Astrocyte (in vitro differentiated cells and primary cell): ENCODE results near the gene TFF3. TPM values are rescaled to one million over a fixed set of nuclear protein-coding genes. Genes with fewer than 3 reads are reported as not detected.
A peak's percentile ranks its signal among the peaks of the same experiment; 100 is the strongest.

Source experiments
- DNase-seq: peaks from one replicate; pipeline ENCODE4 v3.0.0-alpha.2; 2010; ENCODE audit warnings: low read depth
- FAIRE-seq: peaks from 2 replicates; lab custom pipeline; 2011; peaks lifted over from hg19 to GRCh38; lab: Jason Lieb, UNC
- H2AFZ ChIP-seq: 2 replicates; pipeline ENCODE4 v1.6.0; 2012; ENCODE audit warnings: low read depth, low read length, inconsistent platforms
- H3K27ac ChIP-seq: 2 replicates; pipeline ENCODE4 v1.5.1; 2011; ENCODE audit warnings: low read depth, low read length, inconsistent platforms
- H3K27me3 ChIP-seq: 2 replicates; pipeline ENCODE4 v1.6.0; 2011; ENCODE audit warnings: low read length, inconsistent platforms; ENCODE audit not compliant: insufficient read depth
- H3K36me3 ChIP-seq: 2 replicates; pipeline ENCODE4 v1.5.1; 2011; ENCODE audit warnings: low read length, inconsistent platforms; ENCODE audit not compliant: insufficient read depth
- H3K4me1 ChIP-seq: 2 replicates; pipeline ENCODE4 v1.5.1; 2011; ENCODE audit warnings: low read length, inconsistent platforms; ENCODE audit not compliant: insufficient read depth
- H3K4me2 ChIP-seq: 2 replicates; pipeline ENCODE4 v1.6.0; 2012; ENCODE audit warnings: low read length, inconsistent platforms
- H3K4me3 ChIP-seq: 2 replicates; pipeline ENCODE4 v1.5.1; 2011; ENCODE audit warnings: low read depth, mild to moderate bottlenecking, low read length, inconsistent platforms; ENCODE audit not compliant: insufficient read depth
- H3K79me2 ChIP-seq: 2 replicates; pipeline ENCODE4 v1.6.0; 2012; ENCODE audit warnings: mild to moderate bottlenecking, low read length, inconsistent platforms; ENCODE audit not compliant: insufficient read depth
- H3K9ac ChIP-seq: 2 replicates; pipeline ENCODE4 v1.6.0; 2012; ENCODE audit warnings: mild to moderate bottlenecking, low read length, inconsistent platforms
- H3K9me3 ChIP-seq: 2 replicates; pipeline ENCODE4 v1.5.1; 2012; ENCODE audit warnings: low read depth, mild to moderate bottlenecking, low read length, inconsistent platforms; ENCODE audit not compliant: insufficient read depth
- H4K20me1 ChIP-seq: 2 replicates; pipeline ENCODE4 v1.6.0; 2012; ENCODE audit warnings: low read length, inconsistent platforms; ENCODE audit not compliant: insufficient read depth
- H3K27ac Mint-ChIP-seq: one replicate; pipeline ENCODE4 v1.8.0; 2021; ENCODE audit warnings: mild to moderate bottlenecking, mixed read lengths; ENCODE audit not compliant: unreplicated experiment
- H3K27me3 Mint-ChIP-seq: one replicate; pipeline ENCODE4 v1.8.0; 2021; ENCODE audit warnings: low read depth, mixed read lengths; ENCODE audit not compliant: unreplicated experiment
- H3K36me3 Mint-ChIP-seq: one replicate; pipeline ENCODE4 v1.8.0; 2021; ENCODE audit warnings: low read depth, mixed read lengths; ENCODE audit not compliant: unreplicated experiment
- H3K4me1 Mint-ChIP-seq: one replicate; pipeline ENCODE4 v1.8.0; 2021; ENCODE audit warnings: low read depth, mixed read lengths; ENCODE audit not compliant: unreplicated experiment
- H3K4me3 Mint-ChIP-seq: one replicate; pipeline ENCODE4 v1.8.0; 2021; ENCODE audit warnings: mild to moderate bottlenecking, moderate library complexity, mixed read lengths; ENCODE audit not compliant: unreplicated experiment
- H3K9me3 Mint-ChIP-seq: one replicate; pipeline ENCODE4 v1.8.0; 2021; ENCODE audit warnings: mild to moderate bottlenecking, mixed read lengths; ENCODE audit not compliant: unreplicated experiment
- CTCF ChIP-seq: IDR thresholded peaks from 2 replicates; pipeline ENCODE4 v1.5.1; 2011; ENCODE audit warnings: low read depth, mild to moderate bottlenecking, inconsistent platforms, low read length, moderate library complexity; ENCODE audit not compliant: insufficient read depth
- EZH2 ChIP-seq: IDR thresholded peaks from 2 replicates; pipeline ENCODE4 v1.6.1; 2012; ENCODE audit warnings: mild to moderate bottlenecking, low read length, inconsistent platforms; ENCODE audit not compliant: insufficient read depth
- total RNA-seq: library from RNA; stranded (reverse); gene quantifications from 2 replicates; pipeline ENCODE4 v1.2.1, GENCODE V29; 2021

Gene TFF3
- total RNA-seq, 1 donor from 2014 or later, result not detected

DNA sequence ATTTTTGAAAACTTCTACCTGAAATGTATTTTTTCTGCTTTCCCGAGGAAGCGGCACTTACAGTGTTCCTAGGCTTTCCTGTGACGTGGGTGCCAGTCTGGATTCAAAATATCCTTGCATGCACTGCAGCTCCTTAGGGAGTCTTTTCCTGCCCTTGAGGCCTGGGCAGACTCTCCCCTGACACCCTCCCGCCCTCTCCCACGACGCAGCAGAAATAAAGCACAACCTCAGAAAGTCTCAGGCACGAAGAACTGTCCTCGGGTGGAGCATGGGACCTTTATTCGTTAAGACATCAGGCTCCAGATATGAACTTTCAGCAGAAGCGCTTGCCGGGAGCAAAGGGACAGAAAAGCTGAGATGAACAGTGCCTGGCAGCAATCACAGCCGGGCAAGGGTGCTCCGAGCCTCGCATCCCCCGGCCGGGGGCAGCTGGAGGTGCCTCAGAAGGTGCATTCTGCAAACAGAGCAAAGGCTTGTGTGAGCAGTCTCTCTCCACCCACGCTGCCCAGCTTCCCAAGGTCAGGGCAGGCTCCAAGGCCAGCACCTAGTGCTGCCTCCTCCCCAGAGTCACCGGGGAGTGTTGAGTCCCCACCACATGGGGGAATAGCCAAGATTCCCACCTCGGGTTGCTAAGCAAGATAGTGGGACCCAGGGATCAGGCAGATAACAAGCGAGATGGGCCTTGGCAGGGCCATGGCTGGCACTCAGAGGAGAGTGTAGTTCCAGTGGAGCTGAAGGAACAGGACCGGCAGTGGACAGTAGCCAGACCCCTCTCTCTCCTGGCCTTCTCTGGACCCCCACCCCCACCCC lies 3.2 kb downstream of the TFF3 start:
- Histone ChIP-seq H3K4me3 (no peak overlapping the region), H3K4me1 (peaks cover 3% of the 10 kb centered on the region), H3K27ac (no peak overlapping the region), H3K9ac (no peak overlapping the region), H3K9me3 (no peaks in the 10 kb centered on the region), H3K27me3 (peaks cover 14% of the 10 kb centered on the region), H3K79me2 (no peaks in the 10 kb centered on the region), H4K20me1 (no peaks in the 10 kb centered on the region), H3K4me2 (no peak overlapping the region), H2AFZ (no peak overlapping the region), H3K36me3 (no peaks in the 10 kb centered on the region)
- Mint-ChIP-seq H3K36me3 (no peaks in the 10 kb centered on the region), H3K4me1 (peaks cover 8% of the 10 kb centered on the region), H3K27me3 (peaks cover 57% of the 10 kb centered on the region), H3K4me3 (no peak overlapping the region), H3K27ac (no peak overlapping the region), H3K9me3 (no peaks in the 10 kb centered on the region)
- FAIRE-seq (no peak), DNase-seq (no peak)
- no peak for TF ChIP-seq EZH2
- TF ChIP-seq CTCF, result no peak

GRCh38 chr21:42311160-42311559 lies 4.0 kb downstream of the TFF3 start:
- Histone ChIP-seq H3K4me2 (no peak overlapping the region), H3K36me3 (no peaks in the 10 kb centered on the region), H3K27ac (no peak overlapping the region), H3K9ac (no peak overlapping the region), H3K4me1 (peaks cover 3% of the 10 kb centered on the region), H3K79me2 (no peaks in the 10 kb centered on the region), H4K20me1 (no peaks in the 10 kb centered on the region), H3K27me3 (peaks cover 14% of the 10 kb centered on the region), H3K9me3 (no peaks in the 10 kb centered on the region), H3K4me3 (no peak overlapping the region), H2AFZ (no peak overlapping the region)
- Mint-ChIP-seq H3K27ac (no peak overlapping the region), H3K4me1 (peaks cover 7% of the 10 kb centered on the region), H3K36me3 (no peaks in the 10 kb centered on the region), H3K4me3 (no peak overlapping the region), H3K9me3 (no peaks in the 10 kb centered on the region), H3K27me3 (peaks cover 58% of the 10 kb centered on the region)
- TF ChIP-seq CTCF (no peak), EZH2 (no peak)
- DNase-seq, result no peak
- FAIRE-seq, result no peak

GRCh38 chr21:42310411-42311001 lies 4.7 kb downstream of the TFF3 start:
- H3K27ac Mint-ChIP-seq, result peak overlapping the region; percentile 59
- H3K36me3 Mint-ChIP-seq, result no peaks in the 10 kb centered on the region
- peaks cover 5% of the 10 kb centered on the region for H3K4me1 Mint-ChIP-seq
- Histone ChIP-seq H3K4me3 (no peak overlapping the region), H3K27me3 (peaks cover 14% of the 10 kb centered on the region), H3K79me2 (no peaks in the 10 kb centered on the region), H4K20me1 (no peaks in the 10 kb centered on the region), H3K36me3 (no peaks in the 10 kb centered on the region), H3K9me3 (no peaks in the 10 kb centered on the region), H3K27ac (no peak overlapping the region), H2AFZ (no peak overlapping the region), H3K4me1 (peaks cover 3% of the 10 kb centered on the region), H3K9ac (no peak overlapping the region), H3K4me2 (no peak overlapping the region)
- FAIRE-seq (no peak), DNase-seq (no peak)
- peaks cover 63% of the 10 kb centered on the region for H3K27me3 Mint-ChIP-seq
- no peaks in the 10 kb centered on the region for H3K9me3 Mint-ChIP-seq
- TF ChIP-seq CTCF (no peak), EZH2 (no peak)
- H3K4me3 Mint-ChIP-seq, result no peak overlapping the region
